ENCODE results near the gene TSPAN31. TPM values are rescaled to one million over a fixed set of nuclear protein-coding genes. Genes with fewer than 3 reads are reported as not detected.

The TSPAN31 gene
- total RNA-seq, 1 donor from 2014 or later, result 42.3 TPM

- Histone ChIP-seq H3K27ac (no peak overlapping the region), H3K4me1 (no peaks in the 10 kb centered on the region), H3K4me3 (no peak overlapping the region), H3K36me3 (peaks cover 55 to 73% of the 10 kb centered on the region in 2 donors), H3K27me3 (no peaks in the 10 kb centered on the region), H3K9me3 (no peaks in the 10 kb centered on the region)
- no peak for DNase-seq (ENCODE audit: low spot score in 2 of 2)
- intact Hi-C loops (cut with DNase I), result no loop called here
- TF ChIP-seq CTCF (IDR thresholded peaks at IDR 0.05), result no peak
These were observed 49.1 kb downstream of the TSPAN31 start for GRCh38 chr12:57793920-57794319.

- DNase-seq (ENCODE audit: low spot score in 2 of 2), result peak in 1 of 2 donors; percentile 16
- no peak for TF ChIP-seq CTCF (IDR thresholded peaks at IDR 0.05)
- intact Hi-C loops (cut with DNase I), result no loop called here
- Histone ChIP-seq H3K27me3 (no peaks in the 10 kb centered on the region), H3K36me3 (peaks cover 68 to 73% of the 10 kb centered on the region in 2 donors), H3K9me3 (no peaks in the 10 kb centered on the region), H3K4me1 (no peaks in the 10 kb centered on the region), H3K4me3 (no peak overlapping the region), H3K27ac (no peak overlapping the region)
These were observed 50.5 kb downstream of the TSPAN31 start for GRCh38 chr12:57795354-57795753.

- Histone ChIP-seq H3K4me3 (no peak overlapping the region), H3K27ac (no peak overlapping the region), H3K36me3 (peaks cover 72 to 78% of the 10 kb centered on the region in 2 donors), H3K27me3 (no peaks in the 10 kb centered on the region), H3K9me3 (no peaks in the 10 kb centered on the region), H3K4me1 (no peaks in the 10 kb centered on the region)
- no peak for DNase-seq (ENCODE audit: low spot score in 2 of 2)
- intact Hi-C loops (cut with DNase I), result no loop called here
- TF ChIP-seq CTCF (IDR thresholded peaks at IDR 0.05), result no peak
These were observed 52.2 kb downstream of the TSPAN31 start for GRCh38 chr12:57796996-57797395.

- no peak for TF ChIP-seq CTCF (IDR thresholded peaks at IDR 0.05)
- intact Hi-C loops (cut with DNase I), result no loop called here
- H3K4me1 ChIP-seq, result no peaks in the 10 kb centered on the region
- H3K36me3 ChIP-seq, result peaks cover 72 to 78% of the 10 kb centered on the region in 2 donors
- H3K9me3 ChIP-seq, result no peaks in the 10 kb centered on the region
- H3K27ac ChIP-seq, result no peak overlapping the region
- no peak for DNase-seq (ENCODE audit: low spot score in 2 of 2)
- H3K27me3 ChIP-seq, result no peaks in the 10 kb centered on the region
- H3K4me3 ChIP-seq, result no peak overlapping the region
These were observed 53.1 kb downstream of the TSPAN31 start for GRCh38 chr12:57797933-57798332.

Other genes with a start within 250 kb of the TSPAN31 start
- gene DDIT3, start 224.5 kb upstream of the TSPAN31 start, total RNA-seq, result 0.64 TPM
- 48.5 TPM for gene MBD6, start 222.2 kb upstream of the TSPAN31 start, total RNA-seq
- 116 TPM for gene DCTN2, start 197.8 kb upstream of the TSPAN31 start, total RNA-seq
- gene KIF5A, start 195.0 kb upstream of the TSPAN31 start, total RNA-seq, result not detected
- gene PIP4K2C, start 153.8 kb upstream of the TSPAN31 start, total RNA-seq, result 153 TPM
- 33.5 TPM for gene DTX3, start 140.2 kb upstream of the TSPAN31 start, total RNA-seq
- gene ARHGEF25, start 133.6 kb upstream of the TSPAN31 start, total RNA-seq, result 47.8 TPM
- gene B4GALNT1, start 111.8 kb upstream of the TSPAN31 start, total RNA-seq, result 16.6 TPM
- gene OS9, start 50.9 kb upstream of the TSPAN31 start, total RNA-seq, result 233 TPM
- 11.5 TPM for gene AGAP2, start 6.3 kb upstream of the TSPAN31 start, total RNA-seq
- 82.6 TPM for gene CDK4, start 7.3 kb downstream of the TSPAN31 start, total RNA-seq
- 8.4 TPM for gene MARCHF9, start 10.1 kb downstream of the TSPAN31 start, total RNA-seq
- gene CYP27B1, start 22.0 kb downstream of the TSPAN31 start, total RNA-seq, result not detected
- 29.8 TPM for gene METTL1, start 27.1 kb downstream of the TSPAN31 start, total RNA-seq
- 2.1 TPM for gene EEF1AKMT3, start 27.6 kb downstream of the TSPAN31 start, total RNA-seq
- 46.8 TPM for gene TSFM, start 37.7 kb downstream of the TSPAN31 start, total RNA-seq
- 6.4 TPM for gene AVIL, start 73.7 kb downstream of the TSPAN31 start, total RNA-seq
- 129 TPM for gene CTDSP2, start 101.7 kb downstream of the TSPAN31 start, total RNA-seq
- not detected for gene ATP23, start 196.5 kb downstream of the TSPAN31 start, total RNA-seq